ENCODE results near the gene RPS5.

The RPS5 gene

DNA sequence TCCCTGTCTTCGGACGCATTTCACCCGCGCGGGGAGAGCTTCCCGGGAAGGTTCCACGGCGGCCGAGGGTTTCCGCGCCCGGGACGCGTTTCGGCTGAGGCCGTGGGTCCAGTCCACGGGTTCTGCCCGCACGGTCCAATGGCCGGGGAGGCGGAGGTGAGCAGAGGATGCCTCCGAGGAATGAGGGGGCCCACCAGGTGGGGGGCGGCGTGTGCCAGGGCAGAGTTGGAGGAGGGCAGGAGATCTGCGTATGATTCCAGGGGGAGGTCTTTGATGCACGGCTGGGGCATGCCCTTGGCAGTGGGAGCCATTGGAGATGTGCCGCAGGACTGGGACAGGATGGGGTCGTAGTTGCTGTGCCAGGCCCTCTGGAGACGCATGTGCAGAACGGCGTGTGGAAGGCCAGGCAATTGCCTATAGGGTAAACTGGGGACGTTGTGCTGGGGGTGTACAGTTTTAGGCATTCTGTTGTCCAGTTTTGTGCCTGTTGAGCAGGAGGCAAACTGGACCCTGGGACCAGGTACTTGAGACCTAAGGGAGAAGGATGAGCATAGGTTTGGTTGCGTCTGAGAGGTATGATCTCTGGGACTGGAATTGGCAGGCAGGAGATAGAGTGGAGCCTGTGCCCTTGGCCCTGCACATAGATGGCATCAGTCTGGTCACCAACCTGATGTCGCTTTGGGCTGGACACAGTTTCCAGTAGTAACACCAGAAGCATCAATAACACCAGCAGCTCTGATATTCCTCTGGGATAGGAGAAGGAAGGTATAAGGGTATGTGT lies 22.1 kb downstream of the RPS5 start:
- no peaks in the 10 kb centered on the region for H4K20me1 ChIP-seq (ENCODE audit: insufficient read depth, low read length)
- peak overlapping the region; percentile 15 for H3K27ac ChIP-seq (ENCODE audit: low read length)
- H3K36me3 ChIP-seq (replicated peaks; ENCODE audit: low read depth, low read length) = no peaks in the 10 kb centered on the region
- H3K4me2 ChIP-seq (ENCODE audit: low read length) = peak overlapping the region; percentile 93
- H2AFZ ChIP-seq (ENCODE audit: low read depth, low read length) = peak overlapping the region; percentile 41
- peaks cover 26% of the 10 kb centered on the region for H3K79me2 ChIP-seq (ENCODE audit: low read length)
- TF ChIP-seq, protein P1, sequence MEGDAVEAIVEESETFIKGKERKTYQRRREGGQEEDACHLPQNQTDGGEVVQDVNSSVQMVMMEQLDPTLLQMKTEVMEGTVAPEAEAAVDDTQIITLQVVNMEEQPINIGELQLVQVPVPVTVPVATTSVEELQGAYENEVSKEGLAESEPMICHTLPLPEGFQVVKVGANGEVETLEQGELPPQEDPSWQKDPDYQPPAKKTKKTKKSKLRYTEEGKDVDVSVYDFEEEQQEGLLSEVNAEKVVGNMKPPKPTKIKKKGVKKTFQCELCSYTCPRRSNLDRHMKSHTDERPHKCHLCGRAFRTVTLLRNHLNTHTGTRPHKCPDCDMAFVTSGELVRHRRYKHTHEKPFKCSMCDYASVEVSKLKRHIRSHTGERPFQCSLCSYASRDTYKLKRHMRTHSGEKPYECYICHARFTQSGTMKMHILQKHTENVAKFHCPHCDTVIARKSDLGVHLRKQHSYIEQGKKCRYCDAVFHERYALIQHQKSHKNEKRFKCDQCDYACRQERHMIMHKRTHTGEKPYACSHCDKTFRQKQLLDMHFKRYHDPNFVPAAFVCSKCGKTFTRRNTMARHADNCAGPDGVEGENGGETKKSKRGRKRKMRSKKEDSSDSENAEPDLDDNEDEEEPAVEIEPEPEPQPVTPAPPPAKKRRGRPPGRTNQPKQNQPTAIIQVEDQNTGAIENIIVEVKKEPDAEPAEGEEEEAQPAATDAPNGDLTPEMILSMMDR (IDR thresholded peaks at IDR 0.05; ENCODE audit: low read depth, low read length) = no peak
- TF ChIP-seq EZH2phosphoT487 (IDR thresholded peaks at IDR 0.05; ENCODE audit: low read depth) = no peak
- peak overlapping the region; percentile 93 for H3K4me3 ChIP-seq (ENCODE audit: low read length)
- no peaks in the 10 kb centered on the region for H3K27me3 ChIP-seq (ENCODE audit: low read depth, low read length)
- H3K4me1 ChIP-seq (ENCODE audit: low read length) = peaks cover 15% of the 10 kb centered on the region
- no peaks in the 10 kb centered on the region for H3K9me3 ChIP-seq (ENCODE audit: insufficient read depth, low read length)
- peak overlapping the region; percentile 94 for H3K9ac ChIP-seq (ENCODE audit: low read length)

DNA sequence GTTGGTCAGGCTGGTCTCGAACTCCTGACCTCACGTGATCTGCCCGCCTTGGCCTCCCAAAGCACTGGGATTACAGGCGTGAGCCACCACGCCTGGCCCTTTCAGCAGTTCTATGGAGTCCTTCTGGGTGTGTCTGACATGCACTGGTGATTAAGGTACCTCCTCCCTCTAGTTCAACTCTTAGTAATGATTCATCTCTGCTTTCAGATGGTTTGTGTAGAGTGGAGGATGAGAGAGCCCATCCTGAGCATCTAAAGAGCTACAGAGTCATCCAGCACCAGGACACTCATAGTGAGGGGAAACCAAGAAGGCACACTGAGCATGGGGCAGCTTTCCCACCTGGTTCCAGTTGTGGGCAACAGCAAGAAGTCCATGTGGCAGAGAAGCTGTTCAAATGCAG lies 29.5 kb downstream of the RPS5 start:
- Histone ChIP-seq H3K27ac (ENCODE audit: low read length) (no peak overlapping the region), H3K36me3 (replicated peaks; ENCODE audit: low read depth, low read length) (peaks cover 44% of the 10 kb centered on the region), H3K27me3 (ENCODE audit: low read depth, low read length) (no peaks in the 10 kb centered on the region)

DNA sequence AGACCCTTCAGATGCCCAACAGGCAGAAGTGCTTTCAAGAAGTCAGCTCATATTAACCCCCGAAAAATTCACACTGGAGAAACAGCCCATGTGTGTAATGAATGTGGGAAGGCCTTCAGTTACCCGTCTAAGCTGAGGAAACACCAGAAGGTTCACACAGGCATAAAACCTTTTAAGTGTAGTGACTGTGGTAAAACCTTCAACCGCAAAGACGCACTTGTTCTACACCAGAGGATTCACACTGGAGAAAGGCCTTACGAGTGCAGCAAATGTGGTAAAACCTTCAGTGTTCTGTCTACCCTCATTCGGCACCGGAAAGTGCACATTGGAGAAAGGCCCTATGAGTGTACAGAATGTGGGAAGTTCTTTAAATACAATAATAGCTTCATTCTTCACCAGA lies 30.0 kb downstream of the RPS5 start:
- H3K27me3 ChIP-seq (ENCODE audit: low read depth, low read length) = no peaks in the 10 kb centered on the region
- TF ChIP-seq, protein P1 (IDR thresholded peaks at IDR 0.05; ENCODE audit: low read depth, low read length) = no peak
- TF ChIP-seq EZH2phosphoT487 (IDR thresholded peaks at IDR 0.05; ENCODE audit: low read depth) = no peak
- no peaks in the 10 kb centered on the region for H3K4me1 ChIP-seq (ENCODE audit: low read length)
- H3K9me3 ChIP-seq (ENCODE audit: insufficient read depth, low read length) = no peaks in the 10 kb centered on the region
- no peak overlapping the region for H3K4me3 ChIP-seq (ENCODE audit: low read length)
- H2AFZ ChIP-seq (ENCODE audit: low read depth, low read length) = no peak overlapping the region
- no peak overlapping the region for H3K27ac ChIP-seq (ENCODE audit: low read length)
- H3K79me2 ChIP-seq (ENCODE audit: low read length) = 0 out of 2 replicates have a peak, but pooled peaks cover 4% of the 10 kb centered on the region
- H3K36me3 ChIP-seq (replicated peaks; ENCODE audit: low read depth, low read length) = peaks cover 44% of the 10 kb centered on the region
- no peak overlapping the region for H3K9ac ChIP-seq (ENCODE audit: low read length)
- no peak overlapping the region for H3K4me2 ChIP-seq (ENCODE audit: low read length)
- no peaks in the 10 kb centered on the region for H4K20me1 ChIP-seq (ENCODE audit: insufficient read depth, low read length)

More for the DNA sequence above, 29.5 kb downstream of the RPS5 start:
- Histone ChIP-seq H3K9ac (ENCODE audit: low read length) (no peak overlapping the region), H3K4me2 (ENCODE audit: low read length) (no peak overlapping the region), H2AFZ (ENCODE audit: low read depth, low read length) (no peak overlapping the region), H3K4me3 (ENCODE audit: low read length) (no peak overlapping the region), H4K20me1 (ENCODE audit: insufficient read depth, low read length) (no peaks in the 10 kb centered on the region), H3K4me1 (ENCODE audit: low read length) (no peaks in the 10 kb centered on the region), H3K9me3 (ENCODE audit: insufficient read depth, low read length) (no peaks in the 10 kb centered on the region), H3K79me2 (ENCODE audit: low read length) (0 out of 2 replicates have a peak, but pooled peaks cover 4% of the 10 kb centered on the region)
- TF ChIP-seq, protein P1 (IDR thresholded peaks at IDR 0.05; ENCODE audit: low read depth, low read length) = no peak
- no peak for TF ChIP-seq EZH2phosphoT487 (IDR thresholded peaks at IDR 0.05; ENCODE audit: low read depth)

DNA sequence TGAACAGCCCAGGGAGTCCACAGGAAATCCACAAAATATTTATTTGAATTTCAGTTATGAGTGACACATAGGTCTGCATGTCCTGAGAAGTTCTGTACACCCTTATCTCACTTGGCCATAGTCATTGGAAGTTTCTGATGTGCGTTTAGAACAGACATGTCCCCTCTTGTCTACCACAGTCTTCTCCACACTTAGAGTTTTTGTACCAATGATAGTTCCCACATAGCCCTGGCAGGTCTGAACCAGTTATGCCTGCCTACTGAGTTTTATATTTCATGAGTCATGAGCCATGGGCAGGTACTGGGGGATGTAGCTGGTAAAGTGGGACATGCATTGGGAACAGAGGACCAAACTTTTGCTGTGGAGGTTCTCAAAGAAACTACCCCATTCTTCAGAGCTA lies 41.5 kb downstream of the RPS5 start:
- no peak overlapping the region for H3K9ac ChIP-seq (ENCODE audit: low read length)
- no peak overlapping the region for H3K4me3 ChIP-seq (ENCODE audit: low read length)
- no peak overlapping the region for H3K27ac ChIP-seq (ENCODE audit: low read length)
- H3K4me2 ChIP-seq (ENCODE audit: low read length) = no peak overlapping the region
- H4K20me1 ChIP-seq (ENCODE audit: insufficient read depth, low read length) = no peaks in the 10 kb centered on the region
- no peaks in the 10 kb centered on the region for H3K9me3 ChIP-seq (ENCODE audit: insufficient read depth, low read length)
- TF ChIP-seq, protein P1 (IDR thresholded peaks at IDR 0.05; ENCODE audit: low read depth, low read length) = no peak
- H3K36me3 ChIP-seq (replicated peaks; ENCODE audit: low read depth, low read length) = peaks cover 11% of the 10 kb centered on the region
- no peak overlapping the region for H2AFZ ChIP-seq (ENCODE audit: low read depth, low read length)
- no peaks in the 10 kb centered on the region for H3K79me2 ChIP-seq (ENCODE audit: low read length)
- no peaks in the 10 kb centered on the region for H3K4me1 ChIP-seq (ENCODE audit: low read length)
- no peaks in the 10 kb centered on the region for H3K27me3 ChIP-seq (ENCODE audit: low read depth, low read length)

Data from OCI-LY3 (cell line).